ENCODE measurements around the gene NEURL1.

The NEURL1 gene

GRCh38 chr10:103568505-103568904, 75.0 kb downstream of the NEURL1 start:
- no peak for DNase-seq

- no peak for DNase-seq
These were observed 76.4 kb downstream of the NEURL1 start for GRCh38 chr10:103569896-103570295.

- DNase-seq = no peak
These were observed 77.5 kb downstream of the NEURL1 start for GRCh38 chr10:103570844-103571655.

GRCh38 chr10:103571656-103571975, 78.1 kb downstream of the NEURL1 start:
- DNase-seq = no peak

DNA sequence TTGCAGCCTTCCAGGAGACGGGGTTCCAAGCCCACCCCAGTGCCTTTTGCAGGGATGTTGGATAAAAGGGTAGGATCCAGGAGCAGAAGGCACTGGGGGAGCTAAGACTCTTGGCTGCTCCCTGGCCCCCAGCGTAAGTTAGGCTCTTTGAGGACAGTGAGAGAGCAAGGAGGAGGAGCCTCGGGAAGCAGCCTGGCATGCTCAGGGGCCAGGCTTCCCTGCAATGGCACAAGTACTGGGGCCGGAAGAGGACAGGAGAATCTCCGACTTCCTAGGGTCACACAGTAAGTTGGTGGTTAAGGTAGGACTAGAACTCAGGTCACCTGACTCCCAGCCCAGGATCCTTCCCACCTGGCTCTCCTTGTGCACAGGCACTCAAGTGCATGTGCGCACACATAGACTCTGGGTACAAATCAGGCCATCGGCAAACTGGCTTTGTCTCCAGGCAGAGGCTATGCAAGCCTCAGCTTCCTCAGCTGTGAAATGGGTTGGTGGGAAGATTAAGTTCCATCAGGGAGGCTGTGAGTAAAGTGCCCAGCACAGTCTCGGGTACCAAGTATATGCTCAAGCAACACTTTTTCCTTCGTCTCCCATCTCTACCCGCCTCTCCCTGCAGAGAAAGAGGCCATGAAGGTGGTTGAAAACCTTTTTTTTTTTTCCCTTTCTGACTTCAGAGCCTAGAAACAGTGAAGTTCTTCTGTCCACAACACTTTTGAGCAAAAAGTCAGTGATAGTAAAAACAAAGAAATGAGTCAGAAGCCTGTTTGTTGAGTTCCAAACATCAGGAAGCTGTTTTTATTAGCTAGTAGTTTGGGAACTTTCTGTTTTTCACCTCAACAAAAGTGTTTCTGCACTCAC, 79.1 kb downstream of the NEURL1 start:
- DNase-seq = no peak

- DNase-seq = no peak
These were observed 79.6 kb downstream of the NEURL1 start for GRCh38 chr10:103573205-103573487.

DNA sequence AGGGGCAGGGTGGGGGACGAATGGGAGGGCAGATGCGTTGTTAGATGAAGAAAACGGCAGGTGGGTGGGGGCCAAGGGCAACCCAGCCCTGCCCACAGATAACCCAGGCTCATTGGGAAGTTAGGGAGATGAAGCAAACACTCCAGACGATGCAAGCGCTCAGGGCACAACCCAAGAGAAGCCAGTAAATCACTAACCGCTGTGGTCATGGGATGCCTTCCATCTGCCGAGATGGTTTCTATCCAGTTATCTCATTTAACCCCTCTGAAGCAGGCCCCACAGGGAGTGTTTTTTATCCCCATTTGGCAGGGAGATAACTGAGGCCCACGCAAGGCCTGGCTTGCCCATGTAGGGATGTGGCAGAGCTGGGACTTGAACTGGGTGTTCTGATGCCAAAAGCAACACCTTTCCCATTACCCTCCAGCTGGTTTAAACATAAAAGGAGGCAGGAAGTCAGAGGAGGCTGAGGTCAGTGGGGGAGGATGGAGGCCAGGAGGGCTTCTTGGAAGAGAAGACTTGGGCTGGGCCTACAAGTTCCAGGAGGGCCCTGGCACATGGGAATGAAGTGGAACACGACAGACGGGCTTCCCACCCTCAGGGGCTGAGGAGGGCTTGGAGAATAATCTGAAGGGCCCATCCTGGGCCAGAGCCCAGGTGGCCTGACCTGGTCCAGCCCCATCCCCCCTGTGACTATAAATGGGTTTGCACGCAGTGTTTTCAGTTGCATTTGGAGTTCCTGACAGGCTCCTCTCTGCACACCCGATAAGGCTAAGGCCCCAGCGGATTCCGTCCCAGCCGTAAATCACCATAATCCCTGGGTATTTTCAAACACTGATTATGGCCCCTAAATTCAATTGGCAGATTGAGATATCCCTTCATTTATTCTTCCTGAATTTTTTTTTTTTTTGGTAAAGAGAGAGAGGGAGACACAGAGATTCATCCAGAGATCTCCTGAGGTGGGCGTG, 80.9 kb downstream of the NEURL1 start:
- DNase-seq = no peak

DNA sequence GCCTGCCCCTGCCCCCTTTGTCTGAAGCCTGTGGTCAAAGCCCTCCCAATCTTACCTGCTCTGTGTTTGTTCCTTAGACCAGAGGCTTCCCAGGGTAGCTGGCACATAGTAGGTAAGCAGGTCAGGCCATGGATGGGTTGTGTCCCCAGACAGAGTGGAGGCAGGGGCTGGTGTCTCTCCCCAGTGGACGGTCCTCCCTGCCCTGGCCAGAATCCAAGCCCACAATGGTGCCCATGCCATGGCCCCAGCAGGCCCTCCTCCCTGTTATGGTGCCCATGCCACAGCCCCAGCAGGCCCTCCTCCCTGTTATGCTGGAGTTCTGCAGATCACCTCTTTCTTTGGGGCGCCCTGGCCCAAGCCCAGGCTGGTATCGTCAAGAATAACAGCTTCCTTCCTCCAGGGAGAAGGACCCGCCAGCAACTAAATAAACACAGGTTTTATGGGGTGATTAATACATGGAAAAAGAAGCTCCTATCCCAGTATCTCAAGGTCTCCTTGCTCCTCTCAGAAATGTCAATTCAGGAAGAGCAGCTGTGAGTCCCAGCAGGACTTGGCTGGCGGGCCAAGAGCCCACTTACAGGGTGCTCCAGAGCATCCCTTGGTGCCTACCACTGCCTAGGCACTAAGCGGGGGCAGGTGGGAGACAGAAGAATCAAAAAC, 82.0 kb downstream of the NEURL1 start:
- DNase-seq = no peak

GRCh38 chr10:103576076-103576471, 82.6 kb downstream of the NEURL1 start:
- no peak for DNase-seq

GRCh38 chr10:103576862-103577261, 83.4 kb downstream of the NEURL1 start:
- no peak for DNase-seq

- no peak for DNase-seq
These were observed 85.4 kb downstream of the NEURL1 start for GRCh38 chr10:103578782-103579382.

GRCh38 chr10:103580011-103580410, 86.5 kb downstream of the NEURL1 start:
- no peak for DNase-seq

DNA sequence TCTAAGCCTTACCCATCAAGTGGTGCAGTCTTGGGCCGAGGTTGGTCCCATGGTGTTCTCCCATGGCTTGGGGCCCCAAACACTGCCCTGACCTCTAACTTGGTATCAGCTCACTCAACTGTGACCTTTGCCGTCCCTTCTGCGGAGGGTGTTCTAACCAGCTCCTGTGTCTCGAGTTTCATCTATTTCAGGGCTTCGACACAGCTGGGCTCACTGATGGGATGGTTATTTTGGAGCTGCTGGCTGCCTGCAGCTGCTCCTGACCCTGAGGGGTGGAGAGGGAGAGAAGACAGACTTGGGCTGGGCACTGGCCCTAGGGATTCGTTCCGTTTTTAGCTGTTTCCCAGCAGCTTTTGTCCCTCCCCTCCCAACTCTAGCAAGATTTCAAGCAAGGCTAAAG, 86.9 kb downstream of the NEURL1 start:
- DNase-seq = no peak

- no peak for DNase-seq
These were observed 88.0 kb downstream of the NEURL1 start for GRCh38 chr10:103581499-103581898.

DNA sequence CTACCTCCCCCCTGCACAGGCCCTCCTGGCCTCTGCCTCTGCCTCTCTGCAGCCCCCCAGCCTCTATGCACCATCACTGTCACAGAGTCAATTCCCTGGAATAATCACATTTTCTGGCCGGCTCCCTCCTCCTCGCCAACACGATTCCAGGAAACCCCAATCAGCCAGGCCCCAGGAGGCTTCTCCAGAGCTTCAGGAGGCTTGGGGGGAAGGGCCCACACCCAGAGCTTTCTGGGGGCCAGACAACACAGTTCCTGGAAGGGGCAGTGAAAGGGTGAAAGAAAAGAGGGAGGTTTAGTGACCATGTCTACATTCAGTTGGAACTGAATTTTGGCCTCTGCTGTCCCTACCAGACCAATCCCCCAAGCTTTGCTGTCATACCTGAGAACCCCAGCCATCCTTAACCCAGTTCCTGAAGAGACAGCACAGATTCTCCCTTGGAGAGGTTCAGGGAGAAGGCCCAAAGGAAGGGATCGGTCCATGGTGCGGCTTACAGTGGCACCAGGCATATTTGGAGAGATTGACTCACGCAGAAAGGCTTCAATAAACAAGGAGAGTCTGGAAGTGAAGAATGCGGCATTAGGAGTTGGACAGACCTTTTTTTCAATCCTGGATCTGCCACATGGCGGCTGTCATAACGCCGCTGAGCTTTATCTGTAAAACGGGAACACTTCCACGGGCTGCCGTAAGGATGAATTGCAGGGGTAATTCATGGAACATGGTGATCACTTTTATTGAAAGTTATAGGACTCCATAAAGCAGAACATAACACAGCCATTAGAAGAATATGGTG, 89.0 kb downstream of the NEURL1 start:
- DNase-seq = no peak

DNA sequence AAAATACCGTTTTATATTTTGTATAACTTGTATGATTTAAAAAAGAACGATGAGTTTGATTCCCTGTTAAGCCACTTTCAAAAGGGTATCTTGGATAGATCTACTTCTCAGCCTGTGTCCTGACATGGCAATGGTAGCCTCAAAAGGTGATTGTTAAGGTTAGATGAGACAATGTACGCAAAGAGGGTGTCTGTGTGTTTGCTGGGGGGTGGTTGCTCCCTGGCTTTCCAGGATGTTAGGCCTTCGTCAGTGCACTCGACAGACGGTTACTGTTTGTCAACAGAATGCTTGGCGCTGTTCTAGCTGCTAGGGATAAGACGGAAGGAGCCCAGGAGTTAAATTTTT, 90.3 kb downstream of the NEURL1 start:
- peak; percentile 38 for DNase-seq

GRCh38 chr10:103584216-103585010, 90.9 kb downstream of the NEURL1 start:
- peak; percentile 87 for DNase-seq

- no peak for DNase-seq
These were observed 91.5 kb downstream of the NEURL1 start for GRCh38 chr10:103585011-103585405.

GRCh38 chr10:103587073-103587472, 93.6 kb downstream of the NEURL1 start:
- no peak for DNase-seq

GRCh38 chr10:103589074-103589630, 95.6 kb downstream of the NEURL1 start:
- no peak for DNase-seq

Data from CD4-positive, alpha-beta T cell treated with Interleukin-21 for 1 hour (primary cell).